ENCODE measurements around the gene KLHL20. TPM values are rescaled to one million over a fixed set of nuclear protein-coding genes. Genes with fewer than 3 reads are reported as not detected.
A peak's percentile ranks its signal among the peaks of the same experiment; 100 is the strongest.
"Not testable (repeated sequence)": the region's sequence is repeated elsewhere in the genome, so short reads cannot be mapped to it uniquely, and the experiment has no call there.

Gene KLHL20, protein sequence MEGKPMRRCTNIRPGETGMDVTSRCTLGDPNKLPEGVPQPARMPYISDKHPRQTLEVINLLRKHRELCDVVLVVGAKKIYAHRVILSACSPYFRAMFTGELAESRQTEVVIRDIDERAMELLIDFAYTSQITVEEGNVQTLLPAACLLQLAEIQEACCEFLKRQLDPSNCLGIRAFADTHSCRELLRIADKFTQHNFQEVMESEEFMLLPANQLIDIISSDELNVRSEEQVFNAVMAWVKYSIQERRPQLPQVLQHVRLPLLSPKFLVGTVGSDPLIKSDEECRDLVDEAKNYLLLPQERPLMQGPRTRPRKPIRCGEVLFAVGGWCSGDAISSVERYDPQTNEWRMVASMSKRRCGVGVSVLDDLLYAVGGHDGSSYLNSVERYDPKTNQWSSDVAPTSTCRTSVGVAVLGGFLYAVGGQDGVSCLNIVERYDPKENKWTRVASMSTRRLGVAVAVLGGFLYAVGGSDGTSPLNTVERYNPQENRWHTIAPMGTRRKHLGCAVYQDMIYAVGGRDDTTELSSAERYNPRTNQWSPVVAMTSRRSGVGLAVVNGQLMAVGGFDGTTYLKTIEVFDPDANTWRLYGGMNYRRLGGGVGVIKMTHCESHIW
- 7.7 and 7.9 TPM in 2 replicates for polyA plus RNA-seq (2013)

DNA sequence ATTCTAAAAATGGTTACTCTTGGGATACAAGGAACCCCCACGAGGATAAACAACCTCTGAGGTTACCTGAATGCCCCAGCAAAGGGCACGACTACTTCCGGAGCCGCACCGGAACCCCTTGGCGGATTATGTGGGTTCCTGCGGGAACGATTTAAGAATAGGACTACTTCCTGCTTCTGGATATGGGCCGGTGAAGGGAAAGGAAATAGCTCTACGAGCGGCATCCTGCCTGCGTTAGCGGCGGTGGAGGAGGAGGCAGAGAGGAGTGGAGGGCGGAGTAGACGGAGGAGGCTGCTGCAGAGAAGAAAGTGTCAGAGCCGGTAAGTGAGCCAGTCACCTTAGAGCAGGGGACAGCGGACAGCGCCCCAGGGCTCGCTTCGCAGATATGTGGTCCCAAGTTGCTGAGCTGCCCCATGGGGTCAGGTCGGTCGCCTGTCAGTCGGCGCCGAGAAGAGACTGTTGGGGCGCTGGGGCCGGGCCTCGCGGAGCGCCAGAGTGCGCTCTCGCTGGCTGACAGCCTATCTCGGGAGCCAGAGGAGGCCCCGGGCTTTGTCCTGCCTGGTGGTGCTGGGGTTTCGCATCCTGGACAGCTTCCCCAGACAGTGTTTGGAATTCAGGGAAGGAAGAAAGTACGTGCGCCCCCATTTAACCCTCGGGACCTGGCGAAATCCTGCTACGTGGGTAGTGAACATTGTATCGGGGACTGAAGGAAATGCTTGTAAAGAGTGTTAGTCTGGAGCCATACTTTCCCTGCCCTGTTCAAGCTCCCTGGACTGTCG is at the start of gene KLHL20:
KLHL20 (plus strand) TSS at position 223 of the 779 bp plus-strand sequence. CDS start 1,063 bp downstream, outside the sequence.
- no CpG with 5 or more reads among the region's 43 CpGs for WGBS (ENCODE audit: extremely low coverage, insufficient coverage, insufficient read length)
- DNase-seq, result peak; percentile 88 to 95

DNA sequence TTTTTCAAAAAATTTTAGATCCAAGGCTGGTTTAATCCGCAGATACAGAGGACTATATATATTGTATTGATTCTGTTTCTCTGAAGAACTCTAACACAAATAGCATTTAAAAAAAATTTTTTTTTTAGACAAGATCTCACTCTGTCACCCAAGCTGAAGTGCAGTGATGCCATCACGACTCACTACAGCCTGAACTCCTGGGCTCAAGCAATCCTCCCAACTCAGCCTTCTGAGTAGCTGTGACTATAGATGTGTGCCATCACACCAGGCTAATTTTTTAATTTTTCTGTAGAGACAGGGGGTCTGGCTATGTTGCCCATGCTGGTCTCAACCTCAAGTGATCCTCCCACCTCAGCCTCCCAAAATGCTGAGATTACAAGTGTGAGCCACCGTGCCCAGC is 48.1 kb upstream of the KLHL20 start:
- Histone ChIP-seq H3K4me2 (ENCODE audit: low read length) (no peak overlapping the region), H4K91ac (ENCODE audit: low read depth, low read length) (no peak overlapping the region), H3K36me3 (ENCODE audit: control insufficient read depth in 1 of 2, insufficient read depth in 2 of 2, low read length in 2 of 2) (no peaks in the 10 kb centered on the region), H3K27ac (ENCODE audit: low read depth, low read length) (no peak overlapping the region), H3K4me1 (ENCODE audit: control insufficient read depth in 1 of 2, insufficient read depth in 2 of 2, low read length in 2 of 2) (peaks cover 5% of the 10 kb centered on the region in 2 experiments), H3K4ac (ENCODE audit: low read depth, low read length) (no peak overlapping the region), H2BK5ac (ENCODE audit: low read depth, low read length, poor library complexity) (no peak overlapping the region), H3K27me3 (ENCODE audit: insufficient read depth, low read length) (peaks cover 4% of the 10 kb centered on the region), H3K9me3 (ENCODE audit: insufficient read depth, low read depth, low read length) (peaks cover 2% of the 10 kb centered on the region), H3K79me1 (ENCODE audit: low read length) (no peaks in the 10 kb centered on the region), H2AFZ (ENCODE audit: insufficient read depth, low read length, poor library complexity) (no peak overlapping the region), H3K14ac (ENCODE audit: low read length) (no peak overlapping the region), H3K18ac (ENCODE audit: low read length) (no peak overlapping the region), H2AK5ac (ENCODE audit: low read length) (no peak overlapping the region), H4K8ac (ENCODE audit: low read depth, low read length) (no peak overlapping the region), H2BK120ac (ENCODE audit: insufficient read depth, low read length, poor library complexity) (no peak overlapping the region), H3K79me2 (ENCODE audit: control insufficient read depth, insufficient read depth, low read length, poor library complexity) (no peaks in the 10 kb centered on the region), H3K9ac (ENCODE audit: low read length) (no peak overlapping the region), H3K4me3 (ENCODE audit: low read depth, low read length) (no peak overlapping the region), H2BK12ac (ENCODE audit: low read length) (no peak overlapping the region), H3K23ac (ENCODE audit: low read length) (no peak overlapping the region), H4K12ac (ENCODE audit: low read depth, low read length) (no peak overlapping the region)
- no CpG with 5 or more reads among the region's 3 CpGs for WGBS (ENCODE audit: extremely low coverage, insufficient coverage, insufficient read length)
- no peak for DNase-seq

More for the DNA sequence above, at the start of gene KLHL20:
- Histone ChIP-seq H4K12ac (ENCODE audit: low read depth, low read length) (peak within 1 kb of the TSS; percentile 49), H4K8ac (ENCODE audit: low read depth, low read length) (peak within 1 kb of the TSS; percentile 88), H3K9ac (ENCODE audit: low read length) (peak within 1 kb of the TSS; percentile 89), H3K4me3 (ENCODE audit: low read depth, low read length) (peak within 1 kb of the TSS; percentile 92), H2BK5ac (ENCODE audit: low read depth, low read length, poor library complexity) (peak within 1 kb of the TSS; percentile 19), H3K18ac (ENCODE audit: low read length) (peak within 1 kb of the TSS; percentile 6), H3K4me1 (ENCODE audit: control insufficient read depth in 1 of 2, insufficient read depth in 2 of 2, low read length in 2 of 2) (no peaks in the 10 kb centered on the region), H3K4me2 (ENCODE audit: low read length) (peak within 1 kb of the TSS; percentile 88), H3K36me3 (ENCODE audit: control insufficient read depth in 1 of 2, insufficient read depth in 2 of 2, low read length in 2 of 2) (no peaks in the 10 kb centered on the region), H3K27me3 (ENCODE audit: insufficient read depth, low read length) (no peaks in the 10 kb centered on the region), H3K9me3 (ENCODE audit: insufficient read depth, low read depth, low read length) (no peaks in the 10 kb centered on the region), H2AFZ (ENCODE audit: insufficient read depth, low read length, poor library complexity) (peak within 1 kb of the TSS; percentile 89), H3K23ac (ENCODE audit: low read length) (no peak within 1 kb of the TSS), H3K4ac (ENCODE audit: low read depth, low read length) (no peak within 1 kb of the TSS), H3K79me1 (ENCODE audit: low read length) (peaks cover 4% of the 10 kb centered on the region), H2BK120ac (ENCODE audit: insufficient read depth, low read length, poor library complexity) (no peak within 1 kb of the TSS), H4K91ac (ENCODE audit: low read depth, low read length) (peak within 1 kb of the TSS; percentile 15), H2BK12ac (ENCODE audit: low read length) (no peak within 1 kb of the TSS), H2AK5ac (ENCODE audit: low read length) (no peak within 1 kb of the TSS), H3K79me2 (ENCODE audit: control insufficient read depth, insufficient read depth, low read length, poor library complexity) (no peaks in the 10 kb centered on the region), H3K14ac (ENCODE audit: low read length) (peak within 1 kb of the TSS; percentile 63), H3K27ac (ENCODE audit: low read depth, low read length) (peak within 1 kb of the TSS; percentile 62)

DNA sequence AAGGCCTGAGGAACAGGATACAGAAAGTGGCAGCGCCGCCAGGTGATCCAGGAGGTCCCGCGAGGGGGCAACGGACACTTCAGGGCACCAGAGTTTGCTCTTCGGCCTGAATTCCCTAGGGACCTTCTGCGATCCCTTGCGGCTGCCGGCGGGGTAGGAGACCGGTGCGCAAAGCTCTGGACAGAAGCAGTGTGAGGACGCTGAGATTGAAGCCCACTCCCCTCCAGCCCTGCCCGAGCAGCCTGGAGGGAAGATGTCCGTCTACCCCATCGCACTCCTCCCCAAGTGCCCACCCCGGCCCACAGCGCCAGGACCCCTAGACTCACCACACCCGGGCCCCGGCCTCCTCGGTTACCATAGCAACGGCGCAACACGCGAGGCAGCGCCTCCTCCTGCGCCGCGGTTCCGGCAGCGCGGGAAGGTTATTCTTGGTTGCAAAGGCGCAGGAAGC is 45.3 kb upstream of the KLHL20 start, which contains the start of gene ANKRD45:
ANKRD45 (minus strand) TSS at position 361 of the 451 bp plus-strand sequence. CDS start 10,433 bp downstream, outside the sequence.
- Histone ChIP-seq H3K4me1 (ENCODE audit: control insufficient read depth in 1 of 2, insufficient read depth in 2 of 2, low read length in 2 of 2) (peaks cover 5% of the 10 kb centered on the region in 2 experiments), H3K14ac (ENCODE audit: low read length) (no peak within 1 kb of the TSS), H3K4me2 (ENCODE audit: low read length) (peak within 1 kb of the TSS; percentile 100), H3K79me1 (ENCODE audit: low read length) (no peaks in the 10 kb centered on the region), H2BK12ac (ENCODE audit: low read length) (no peak within 1 kb of the TSS), H3K36me3 (ENCODE audit: control insufficient read depth in 1 of 2, insufficient read depth in 2 of 2, low read length in 2 of 2) (no peaks in the 10 kb centered on the region), H2BK5ac (ENCODE audit: low read depth, low read length, poor library complexity) (no peak within 1 kb of the TSS), H3K23ac (ENCODE audit: low read length) (no peak within 1 kb of the TSS), H2BK120ac (ENCODE audit: insufficient read depth, low read length, poor library complexity) (no peak within 1 kb of the TSS), H3K4ac (ENCODE audit: low read depth, low read length) (no peak within 1 kb of the TSS), H3K9me3 (ENCODE audit: insufficient read depth, low read depth, low read length) (peaks cover 2% of the 10 kb centered on the region), H4K8ac (ENCODE audit: low read depth, low read length) (no peak within 1 kb of the TSS), H3K79me2 (ENCODE audit: control insufficient read depth, insufficient read depth, low read length, poor library complexity) (no peaks in the 10 kb centered on the region), H3K9ac (ENCODE audit: low read length) (peak within 1 kb of the TSS; percentile 72), H4K91ac (ENCODE audit: low read depth, low read length) (no peak within 1 kb of the TSS), H3K4me3 (ENCODE audit: low read depth, low read length) (peak within 1 kb of the TSS; percentile 80), H3K27ac (ENCODE audit: low read depth, low read length) (no peak within 1 kb of the TSS), H2AK5ac (ENCODE audit: low read length) (no peak within 1 kb of the TSS), H3K27me3 (ENCODE audit: insufficient read depth, low read length) (peaks cover 4% of the 10 kb centered on the region), H3K18ac (ENCODE audit: low read length) (no peak within 1 kb of the TSS), H2AFZ (ENCODE audit: insufficient read depth, low read length, poor library complexity) (peak within 1 kb of the TSS; percentile 86), H4K12ac (ENCODE audit: low read depth, low read length) (no peak within 1 kb of the TSS)
- WGBS (ENCODE audit: extremely low coverage, insufficient coverage, insufficient read length), result no CpG with 5 or more reads among the region's 33 CpGs
- peak in 1 of 2 donors; percentile 36 for DNase-seq

DNA sequence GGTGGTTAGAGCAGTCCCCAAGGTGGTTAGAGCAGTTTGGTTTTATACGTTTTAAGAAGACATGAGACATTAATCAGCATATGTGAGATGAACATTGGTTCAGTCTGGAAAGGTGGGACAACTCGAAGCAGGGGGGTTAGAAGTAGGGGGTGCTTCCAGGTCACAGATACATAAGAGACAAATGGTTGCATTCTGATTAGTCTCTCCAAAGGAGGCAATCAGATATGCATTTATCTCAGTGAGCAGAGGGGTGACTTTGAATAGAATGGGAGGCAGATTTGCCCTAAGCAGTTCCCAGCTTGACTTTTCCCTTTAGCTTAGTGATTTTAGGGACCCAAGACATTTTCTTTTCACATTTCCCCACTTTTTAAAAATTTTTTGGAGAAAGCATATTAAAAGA is 40.3 kb upstream of the KLHL20 start:
- not testable (repeated sequence) for H3K79me2 ChIP-seq (ENCODE audit: control insufficient read depth, insufficient read depth, low read length, poor library complexity); H3K4ac ChIP-seq (ENCODE audit: low read depth, low read length); H3K18ac ChIP-seq (ENCODE audit: low read length); H3K23ac ChIP-seq (ENCODE audit: low read length); H3K9ac ChIP-seq (ENCODE audit: low read length); H4K8ac ChIP-seq (ENCODE audit: low read depth, low read length); H2AK5ac ChIP-seq (ENCODE audit: low read length); H4K12ac ChIP-seq (ENCODE audit: low read depth, low read length); H3K27ac ChIP-seq (ENCODE audit: low read depth, low read length); H3K79me1 ChIP-seq (ENCODE audit: low read length); H3K14ac ChIP-seq (ENCODE audit: low read length); H3K4me3 ChIP-seq (ENCODE audit: low read depth, low read length); DNase-seq; H3K9me3 ChIP-seq (ENCODE audit: insufficient read depth, low read depth, low read length); H3K27me3 ChIP-seq (ENCODE audit: insufficient read depth, low read length); H3K4me1 ChIP-seq (ENCODE audit: control insufficient read depth in 1 of 2, insufficient read depth in 2 of 2, low read length in 2 of 2); H2BK5ac ChIP-seq (ENCODE audit: low read depth, low read length, poor library complexity); H4K91ac ChIP-seq (ENCODE audit: low read depth, low read length); H2AFZ ChIP-seq (ENCODE audit: insufficient read depth, low read length, poor library complexity); H3K4me2 ChIP-seq (ENCODE audit: low read length); H2BK12ac ChIP-seq (ENCODE audit: low read length); H2BK120ac ChIP-seq (ENCODE audit: insufficient read depth, low read length, poor library complexity); H3K36me3 ChIP-seq (ENCODE audit: control insufficient read depth in 1 of 2, insufficient read depth in 2 of 2, low read length in 2 of 2)
- WGBS (ENCODE audit: extremely low coverage, insufficient coverage, insufficient read length), result no CpG with 5 or more reads among the region's 2 CpGs
